ENCODE results near the gene RSPH10B2. TPM values are rescaled to one million over a fixed set of nuclear protein-coding genes. Genes with fewer than 3 reads are reported as not detected.
A peak's percentile ranks its signal among the peaks of the same experiment; 100 is the strongest.
"Not testable (repeated sequence)": the region's sequence is repeated elsewhere in the genome, so short reads cannot be mapped to it uniquely, and the experiment has no call there.

Gene RSPH10B2
- total and polyA plus RNA-seq, 9 of the 15 experiments (the other 6 are each of a cell fraction or from before 2014, with no cell fraction given), result 0.04 to 0.11 (median 0.08) TPM; not detected in 5

- H3K4me3 ChIP-seq; FAIRE-seq; H4K20me1 ChIP-seq (replicated peaks; ENCODE audit: control insufficient read depth, insufficient read depth, low read length); H3K27ac ChIP-seq (ENCODE audit: extremely low read depth, low read depth, low read length); H3K9ac ChIP-seq (ENCODE audit: insufficient read depth in 1 of 2, low read depth in 2 of 2, low read length in 2 of 2); H3K4me2 ChIP-seq (ENCODE audit: insufficient read depth, low read length); POLR2A ChIA-PET; H3K79me2 ChIP-seq (ENCODE audit: control insufficient read depth, insufficient read depth, low read length); H2AFZ ChIP-seq (ENCODE audit: low read depth, low read length); H3K9me1 ChIP-seq (ENCODE audit: control insufficient read depth, insufficient read depth, low read length); BruUV-seq (replicated peaks); in situ Hi-C loops (cut with MboI); H3K4me1 ChIP-seq (replicated peaks in 1 of 2; ENCODE audit: control insufficient read depth in 2 of 2, insufficient read depth in 2 of 2, low read length in 2 of 2); CTCF ChIA-PET (ENCODE audit: low intra/inter-chr PET ratio); intact Hi-C loops (cut with micrococcal nuclease); H3K9me3 ChIP-seq (replicated peaks; ENCODE audit: control insufficient read depth, insufficient read depth, low read depth, low read length); H3K36me3 ChIP-seq (ENCODE audit: control insufficient read depth, insufficient read depth, low read length); TF ChIP-seq PBX2 (CRISPR knock-in tag; IDR thresholded peaks at IDR 0.05; ENCODE audit: low read depth): not testable (repeated sequence)
- peak; percentile 59 for ATAC-seq
- DNase-seq (ENCODE audit: extremely low read depth in 1 of 4, low spot score in 3 of 4), result peak in 3 of 4 experiments; percentile 17 to 44 (median 20)
- TF ChIP-seq MEIS2 (IDR thresholded peaks at IDR 0.05; ENCODE audit: partially characterized antibody), result peak; percentile 68
- peak; percentile 21 for TF ChIP-seq NFYB (IDR thresholded peaks at IDR 0.05; ENCODE audit: extremely low read depth, insufficient read length)
- TF ChIP-seq PBX2 (tag; conservative IDR thresholded peaks at IDR 0.05; ENCODE audit: low read depth), result peak; percentile 72
- peak; percentile 37 for TF ChIP-seq ASH1L (IDR thresholded peaks at IDR 0.05; ENCODE audit: borderline replicate concordance, low read depth, partially characterized antibody)
- peak; percentile 96 for TF ChIP-seq PKNOX1 (IDR thresholded peaks at IDR 0.05)
- peak; percentile 36 for TF ChIP-seq SP2 (IDR thresholded peaks at IDR 0.05; ENCODE audit: extremely low read depth, low read depth, low read length, poor library complexity, severe bottlenecking)
- peak; percentile 15 for TF ChIP-seq RBM25 (IDR thresholded peaks at IDR 0.05; ENCODE audit: low read depth, low read length, severe bottlenecking)
- H3K27me3 ChIP-seq (ENCODE audit: control insufficient read depth in 2 of 2, insufficient read depth in 2 of 2, low read length in 2 of 2), result peaks cover 0 to 12% of the 10 kb centered on the region in 2 experiments; a peak in 2 of 5 replicates
- WGBS (ENCODE audit: insufficient coverage, low coverage, missing lambda C conversion rate), result 82% methylated on average over 2 of the region's 12 CpGs
Observed at GRCh38 chr7:6827180-6827579, 73.3 kb downstream of the RSPH10B2 start.

- H3K9me3 ChIP-seq (replicated peaks; ENCODE audit: control insufficient read depth, insufficient read depth, low read depth, low read length); H3K9me1 ChIP-seq (ENCODE audit: control insufficient read depth, insufficient read depth, low read length); H3K4me3 ChIP-seq; H3K36me3 ChIP-seq (ENCODE audit: control insufficient read depth, insufficient read depth, low read length); FAIRE-seq; in situ Hi-C loops (cut with MboI); CTCF ChIA-PET (ENCODE audit: low intra/inter-chr PET ratio); intact Hi-C loops (cut with micrococcal nuclease); BruUV-seq (replicated peaks); ATAC-seq; H3K27ac ChIP-seq (ENCODE audit: extremely low read depth, low read depth, low read length); DNase-seq (ENCODE audit: extremely low read depth in 1 of 4, low spot score in 3 of 4); H3K4me1 ChIP-seq (replicated peaks in 1 of 2; ENCODE audit: control insufficient read depth in 2 of 2, insufficient read depth in 2 of 2, low read length in 2 of 2); H3K9ac ChIP-seq (ENCODE audit: insufficient read depth in 1 of 2, low read depth in 2 of 2, low read length in 2 of 2); H3K79me2 ChIP-seq (ENCODE audit: control insufficient read depth, insufficient read depth, low read length); H2AFZ ChIP-seq (ENCODE audit: low read depth, low read length); H4K20me1 ChIP-seq (replicated peaks; ENCODE audit: control insufficient read depth, insufficient read depth, low read length); H3K4me2 ChIP-seq (ENCODE audit: insufficient read depth, low read length): not testable (repeated sequence)
- WGBS (ENCODE audit: insufficient coverage, low coverage, missing lambda C conversion rate), result 4% methylated on average over 4 of the region's 5 CpGs
- POLR2A ChIA-PET, result interaction anchor here (0.6 kb wide), 1 partner anchor 1188 kb away, joined by 3 read pairs; no protein-coding TSS in a partner anchor
- H3K27me3 ChIP-seq (ENCODE audit: control insufficient read depth in 2 of 2, insufficient read depth in 2 of 2, low read length in 2 of 2), result peaks cover 6 to 21% of the 10 kb centered on the region in 2 experiments; a peak in 4 of 5 replicates
Observed at GRCh38 chr7:6829616-6830015, 75.7 kb downstream of the RSPH10B2 start.
